Memory B cell (primary cell): Measurements from ENCODE around the gene COL6A6.
"Not testable (repeated sequence)": the region's sequence is repeated elsewhere in the genome, so short reads cannot be mapped to it uniquely, and the experiment has no call there.

Experiments
- ATAC-seq: fragments of 150-1000 bp; cut with Tn5 transposase; 2 replicates; pipeline ENCODE4 v1.10.0; 2021; ENCODE audit warnings: low read depth, mild to moderate bottlenecking, moderate library complexity
- DNase-seq, 2 donors: peaks; one replicate each; pipeline ENCODE4 v3.0.0; 2022; ENCODE audit warnings: low spot score in 2 of 2
- H3K27ac Mint-ChIP-seq: one replicate; pipeline ENCODE4 v1.8.0; 2022; ENCODE audit warnings: mild to moderate bottlenecking, moderate library complexity, mixed read lengths
- H3K27me3 Mint-ChIP-seq: one replicate; pipeline ENCODE4 v1.8.0; 2022; ENCODE audit warnings: mixed read lengths
- H3K36me3 Mint-ChIP-seq: one replicate; pipeline ENCODE4 v1.8.0; 2022; ENCODE audit warnings: mild to moderate bottlenecking, mixed read lengths
- H3K4me1 Mint-ChIP-seq: one replicate; pipeline ENCODE4 v1.8.0; 2022; ENCODE audit warnings: mixed read lengths
- H3K4me3 Mint-ChIP-seq: one replicate; pipeline ENCODE4 v1.8.0; 2022; ENCODE audit warnings: mild to moderate bottlenecking, moderate library complexity, mixed read lengths
- H3K9me3 Mint-ChIP-seq: one replicate; pipeline ENCODE4 v1.8.0; 2022; ENCODE audit warnings: mixed read lengths

COL6A6 gene

DNA sequence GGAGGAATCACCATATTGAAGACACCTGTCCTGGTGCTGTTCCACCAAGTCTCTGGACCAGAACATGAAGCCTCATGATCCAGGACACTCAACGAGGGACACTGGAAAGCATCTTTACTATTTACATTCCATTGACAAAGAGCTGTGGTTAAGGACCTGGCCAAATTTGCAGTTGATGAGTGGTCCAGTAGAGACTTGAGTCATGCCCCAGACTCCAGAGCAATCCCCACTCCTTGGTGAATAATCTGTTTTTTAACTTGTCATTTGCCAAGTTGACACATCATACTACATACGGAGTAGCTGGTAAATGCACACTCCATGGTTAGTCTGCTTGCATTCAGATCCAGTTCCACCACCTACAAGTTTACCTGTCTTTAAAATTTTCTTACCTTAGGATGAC lies 1.2 kb upstream of the COL6A6 start:
- Mint-ChIP-seq H3K36me3 (no peaks in the 10 kb centered on the region), H3K4me3 (no peak overlapping the region), H3K9me3 (peaks cover 3% of the 10 kb centered on the region), H3K27ac (no peak overlapping the region), H3K4me1 (no peaks in the 10 kb centered on the region), H3K27me3 (peaks cover 26% of the 10 kb centered on the region)
- DNase-seq (no peak), ATAC-seq (no peak)

DNA sequence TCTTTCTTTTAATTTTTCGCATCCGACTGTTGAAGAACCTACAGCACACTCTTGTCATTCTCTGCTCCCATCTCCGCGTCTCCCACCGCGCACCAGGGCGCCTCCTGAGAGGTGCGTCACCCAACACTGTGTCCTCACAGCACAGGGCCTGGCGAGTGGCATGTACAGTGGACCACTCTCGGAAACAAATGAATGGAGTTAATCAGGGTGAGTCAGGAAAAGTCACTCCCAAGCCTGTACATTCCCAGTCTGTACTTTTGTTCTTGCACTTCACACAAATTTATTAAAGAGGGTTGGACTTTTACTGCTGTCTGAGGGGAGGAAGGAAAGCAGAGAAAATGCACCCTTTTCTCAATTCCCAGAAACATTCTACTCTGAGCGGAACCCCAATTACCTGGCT lies 625 bp downstream of the COL6A6 start:
- Mint-ChIP-seq H3K4me1 (no peaks in the 10 kb centered on the region), H3K4me3 (no peak overlapping the region), H3K9me3 (no peaks in the 10 kb centered on the region), H3K36me3 (no peaks in the 10 kb centered on the region), H3K27ac (no peak overlapping the region), H3K27me3 (peaks cover 22% of the 10 kb centered on the region)
- ATAC-seq (no peak), DNase-seq (no peak)

DNA sequence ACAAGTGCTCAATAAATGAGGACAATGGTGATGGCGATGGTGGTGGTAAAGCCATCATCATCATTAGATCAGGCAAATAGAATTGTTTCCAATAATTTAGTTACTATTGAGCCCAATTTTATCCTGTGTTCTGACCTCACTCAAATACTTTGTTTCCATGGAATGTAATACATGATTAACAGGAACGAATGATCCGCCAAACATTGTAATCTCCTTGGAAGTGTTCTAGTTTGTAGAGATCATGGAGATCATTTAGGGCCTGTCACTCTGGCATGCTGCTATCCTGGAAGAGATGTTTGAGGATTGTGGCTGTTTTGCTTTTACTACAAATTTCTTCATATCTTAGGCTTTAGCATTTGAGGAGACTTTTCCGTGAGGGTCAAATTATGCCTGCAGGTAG lies 2.8 kb downstream of the COL6A6 start:
- H3K27me3 Mint-ChIP-seq: peaks cover 22% of the 10 kb centered on the region

DNA sequence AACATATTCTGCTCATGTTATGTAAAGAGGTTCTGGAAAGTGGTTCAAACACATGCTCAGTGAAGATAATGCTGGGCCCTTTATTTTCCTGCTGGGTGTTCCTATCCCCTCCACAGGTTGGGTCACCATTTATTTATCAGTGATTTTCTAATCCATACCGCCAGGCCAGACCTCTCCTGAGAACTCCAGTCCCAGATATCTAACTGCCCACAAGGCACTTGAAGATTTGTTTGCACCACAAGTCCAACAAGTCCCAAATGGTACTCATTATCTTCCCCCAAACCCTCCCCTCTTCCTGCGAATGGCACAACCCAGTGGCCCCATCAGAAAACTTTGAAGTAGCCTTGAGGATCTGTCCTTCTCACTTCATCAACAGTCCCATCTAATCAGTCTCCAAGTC lies 5.4 kb downstream of the COL6A6 start:
- no peaks in the 10 kb centered on the region for H3K36me3 Mint-ChIP-seq

More for the DNA sequence above, 2.8 kb downstream of the COL6A6 start:
- DNase-seq: no peak
- Mint-ChIP-seq H3K9me3 (no peaks in the 10 kb centered on the region), H3K4me3 (no peak overlapping the region), H3K4me1 (no peaks in the 10 kb centered on the region), H3K27ac (no peak overlapping the region), H3K36me3 (no peaks in the 10 kb centered on the region)
- ATAC-seq: no peak

DNA sequence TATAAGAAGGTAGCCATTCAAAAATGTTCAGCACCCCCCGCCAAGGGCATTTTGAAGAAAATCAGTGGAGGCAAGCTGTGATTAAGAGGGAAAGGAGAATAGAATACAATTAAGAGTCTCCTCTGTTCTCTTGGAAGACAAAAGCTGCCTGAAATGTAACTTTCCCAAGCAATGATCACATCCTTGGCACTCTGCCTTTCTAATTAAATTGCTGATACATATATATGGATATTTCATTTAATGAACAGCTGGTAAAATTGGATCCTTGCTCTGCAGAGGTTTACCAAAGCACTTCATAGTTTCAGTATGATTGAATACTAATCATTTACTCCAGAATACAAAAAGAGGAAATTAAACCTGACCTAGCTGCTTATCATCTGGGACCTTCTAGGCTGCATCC lies 10.4 kb downstream of the COL6A6 start:
- peaks cover 7% of the 10 kb centered on the region for H3K27me3 Mint-ChIP-seq
- no peak overlapping the region for H3K4me3 Mint-ChIP-seq
- H3K36me3 Mint-ChIP-seq: no peaks in the 10 kb centered on the region
- H3K27ac Mint-ChIP-seq: no peak overlapping the region
- no peak for ATAC-seq
- no peak for DNase-seq
- H3K9me3 Mint-ChIP-seq: peaks cover 1% of the 10 kb centered on the region
- H3K4me1 Mint-ChIP-seq: peaks cover 6% of the 10 kb centered on the region

More for the DNA sequence above, 5.4 kb downstream of the COL6A6 start:
- Mint-ChIP-seq H3K4me3 (no peak overlapping the region), H3K4me1 (no peaks in the 10 kb centered on the region), H3K27ac (no peak overlapping the region), H3K9me3 (no peaks in the 10 kb centered on the region), H3K27me3 (peaks cover 13% of the 10 kb centered on the region)
- DNase-seq (no peak), ATAC-seq (no peak)

DNA sequence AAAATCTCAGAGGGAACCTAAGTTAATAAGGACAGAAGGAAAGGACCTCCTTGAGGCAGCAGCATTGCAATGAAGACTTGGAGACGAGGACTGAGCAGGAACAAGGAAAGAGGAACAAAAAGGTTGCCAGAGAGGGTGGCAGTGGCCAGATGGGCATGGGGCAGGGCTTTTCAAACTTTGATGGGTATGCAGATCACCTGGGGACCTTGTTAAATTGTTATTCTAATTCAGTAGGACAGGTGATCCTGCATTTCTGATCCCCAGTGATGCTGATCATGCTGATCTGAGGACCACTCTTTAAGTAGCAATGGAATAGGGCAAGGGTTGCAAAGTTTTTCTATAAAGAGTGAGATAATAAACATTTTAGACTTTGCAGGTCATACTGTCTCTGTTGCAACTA lies 11.1 kb downstream of the COL6A6 start:
- no peak overlapping the region for H3K4me3 Mint-ChIP-seq
- no peaks in the 10 kb centered on the region for H3K36me3 Mint-ChIP-seq
- peaks cover 6% of the 10 kb centered on the region for H3K4me1 Mint-ChIP-seq
- no peak for DNase-seq
- no peak overlapping the region for H3K27ac Mint-ChIP-seq
- peaks cover 1% of the 10 kb centered on the region for H3K9me3 Mint-ChIP-seq
- H3K27me3 Mint-ChIP-seq: peaks cover 3% of the 10 kb centered on the region
- ATAC-seq: no peak

DNA sequence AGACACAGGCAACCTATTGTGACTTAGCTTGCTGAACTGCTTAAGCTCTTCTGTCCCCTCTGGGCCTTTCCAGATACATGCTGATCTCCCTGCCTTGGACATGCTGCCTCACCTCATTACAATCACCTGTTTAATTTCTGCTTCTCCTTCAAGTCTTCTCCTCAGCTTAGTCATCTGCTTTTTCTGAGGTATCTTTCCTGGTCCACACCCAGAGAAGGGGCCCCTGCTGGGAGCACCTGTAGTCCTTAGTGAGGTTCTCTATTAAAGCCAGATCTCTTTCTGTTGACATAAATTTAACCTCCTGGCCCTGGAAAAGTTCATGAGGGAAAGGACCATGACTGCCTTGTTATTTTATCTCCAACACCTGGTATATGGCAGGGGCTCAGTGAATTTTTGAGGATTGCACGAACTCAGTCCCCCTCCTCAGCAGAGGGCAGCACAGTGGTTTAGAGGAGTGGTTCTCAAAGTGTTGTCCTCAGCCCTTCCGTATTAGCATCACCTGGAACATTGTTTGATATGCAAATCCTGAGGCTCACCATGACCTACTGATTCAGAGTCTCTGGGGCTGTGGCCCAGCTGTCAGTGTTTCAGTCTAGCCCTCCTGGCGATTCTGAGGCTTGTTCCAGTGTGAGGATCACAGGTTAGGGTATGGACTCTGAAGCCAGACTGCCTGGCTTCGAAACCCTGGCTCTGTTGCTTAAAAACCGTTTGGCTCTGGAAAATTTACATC lies 12.7 kb downstream of the COL6A6 start:
- peak overlapping the region; percentile 5 for H3K27ac Mint-ChIP-seq
- ATAC-seq: peak; percentile 22
- no peaks in the 10 kb centered on the region for H3K36me3 Mint-ChIP-seq
- H3K27me3 Mint-ChIP-seq: peaks cover 5% of the 10 kb centered on the region
- peaks cover 6% of the 10 kb centered on the region for H3K4me1 Mint-ChIP-seq
- no peak for DNase-seq
- no peak overlapping the region for H3K4me3 Mint-ChIP-seq
- H3K9me3 Mint-ChIP-seq: peaks cover 1% of the 10 kb centered on the region

DNA sequence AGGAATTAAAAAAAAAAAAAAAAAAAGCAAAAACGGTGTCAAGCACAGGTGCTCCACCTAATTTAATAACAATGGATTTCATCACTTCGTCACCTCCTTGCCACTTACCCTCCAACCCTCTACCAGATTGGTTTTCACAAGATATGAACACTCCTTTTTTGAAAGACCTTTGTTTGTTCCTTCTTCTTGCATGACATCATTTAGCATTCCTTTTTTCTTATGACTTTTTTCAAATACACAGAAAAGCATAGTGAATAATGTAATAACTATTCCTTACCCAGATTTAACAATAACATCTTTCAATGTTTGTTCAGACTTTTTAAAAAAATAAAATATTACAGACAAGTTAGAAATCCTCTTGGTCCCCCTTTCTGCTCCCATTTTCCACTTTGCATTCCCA lies 16.3 kb downstream of the COL6A6 start:
- ATAC-seq (no peak), DNase-seq (no peak)
- Mint-ChIP-seq H3K27ac (no peak overlapping the region), H3K27me3 (peaks cover 4% of the 10 kb centered on the region), H3K4me1 (peaks cover 6% of the 10 kb centered on the region), H3K9me3 (peaks cover 1% of the 10 kb centered on the region), H3K36me3 (no peaks in the 10 kb centered on the region), H3K4me3 (no peak overlapping the region)

DNA sequence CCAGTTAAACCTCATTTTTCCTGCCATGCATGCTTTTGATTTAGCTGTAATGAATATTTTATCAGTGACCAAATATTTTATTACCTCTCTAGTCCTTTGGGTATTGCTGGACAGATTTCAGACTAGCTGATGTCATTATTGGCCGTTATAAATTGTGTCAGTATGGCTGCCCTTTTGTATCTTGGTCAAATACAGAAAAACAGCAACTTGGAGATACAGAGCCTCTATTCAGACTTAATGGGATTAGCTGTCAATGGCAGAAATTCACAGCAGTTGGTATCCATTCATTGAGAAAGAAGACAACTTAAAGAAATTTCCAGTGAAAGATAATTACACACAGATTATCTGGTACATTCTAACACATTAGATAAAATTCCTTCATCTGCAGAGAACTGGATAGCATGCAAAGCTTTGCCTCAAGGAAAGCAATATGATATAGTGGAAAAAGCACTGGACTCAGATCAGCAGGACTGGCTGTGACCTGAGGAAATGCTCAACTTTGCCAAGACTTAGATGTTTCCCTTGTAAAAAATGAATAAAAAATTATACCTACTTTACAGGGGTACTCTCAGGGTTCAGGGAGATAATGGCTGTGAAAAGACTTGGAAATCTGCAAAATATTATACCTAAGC lies 20.8 kb downstream of the COL6A6 start:
- H3K36me3 Mint-ChIP-seq: no peaks in the 10 kb centered on the region
- ATAC-seq: no peak
- no peaks in the 10 kb centered on the region for H3K9me3 Mint-ChIP-seq
- no peak for DNase-seq
- no peak overlapping the region for H3K4me3 Mint-ChIP-seq
- no peak overlapping the region for H3K27ac Mint-ChIP-seq
- peaks cover 4% of the 10 kb centered on the region for H3K27me3 Mint-ChIP-seq
- no peaks in the 10 kb centered on the region for H3K4me1 Mint-ChIP-seq

DNA sequence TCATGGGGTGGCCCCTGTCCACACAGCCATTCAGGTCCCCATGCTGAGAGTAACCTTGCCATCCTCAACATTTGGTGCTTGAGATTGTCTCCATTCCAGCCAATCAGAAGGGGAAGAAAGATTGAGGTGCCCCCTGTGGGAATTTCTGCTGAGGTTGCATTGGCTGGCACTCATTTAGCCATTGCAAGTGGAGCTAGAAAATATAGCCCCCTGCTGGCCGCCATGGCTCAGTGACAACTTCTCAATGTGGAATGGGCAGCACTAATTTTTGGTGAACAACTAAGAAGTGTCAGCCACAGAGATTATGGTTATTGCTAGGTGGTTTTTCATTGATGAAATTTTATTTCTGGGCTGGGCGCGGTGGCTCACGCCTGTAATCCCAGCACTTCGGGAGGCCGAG lies 22.0 kb downstream of the COL6A6 start:
- H3K4me3 Mint-ChIP-seq: no peak overlapping the region
- peaks cover 4% of the 10 kb centered on the region for H3K27me3 Mint-ChIP-seq
- H3K36me3 Mint-ChIP-seq: no peaks in the 10 kb centered on the region
- no peak overlapping the region for H3K27ac Mint-ChIP-seq
- peaks cover 2% of the 10 kb centered on the region for H3K4me1 Mint-ChIP-seq
- no peak for DNase-seq
- peaks cover 2% of the 10 kb centered on the region for H3K9me3 Mint-ChIP-seq
- no peak for ATAC-seq

DNA sequence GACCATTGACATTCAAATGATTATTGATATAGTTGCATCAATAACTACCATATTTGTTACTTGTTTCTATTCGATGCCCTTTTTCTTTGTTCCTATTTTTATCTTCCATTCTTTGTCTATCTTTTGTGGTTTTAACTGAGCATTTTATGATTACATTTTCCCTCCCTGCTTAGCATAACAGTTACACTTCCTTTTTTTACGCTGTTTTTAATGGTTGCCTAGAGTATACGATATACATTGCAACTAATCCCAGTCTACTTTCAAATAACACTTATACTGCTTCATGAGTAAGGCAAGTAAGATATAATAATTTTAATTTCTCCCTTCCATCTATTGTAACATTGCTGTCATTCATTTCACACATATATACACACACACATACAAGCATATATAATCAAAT lies 26.3 kb downstream of the COL6A6 start:
- ATAC-seq (no peak), DNase-seq (no peak)
- Mint-ChIP-seq H3K27me3 (peaks cover 3% of the 10 kb centered on the region), H3K27ac (no peak overlapping the region), H3K4me3 (no peak overlapping the region), H3K36me3 (no peaks in the 10 kb centered on the region), H3K9me3 (peaks cover 5% of the 10 kb centered on the region), H3K4me1 (peaks cover 2% of the 10 kb centered on the region)

DNA sequence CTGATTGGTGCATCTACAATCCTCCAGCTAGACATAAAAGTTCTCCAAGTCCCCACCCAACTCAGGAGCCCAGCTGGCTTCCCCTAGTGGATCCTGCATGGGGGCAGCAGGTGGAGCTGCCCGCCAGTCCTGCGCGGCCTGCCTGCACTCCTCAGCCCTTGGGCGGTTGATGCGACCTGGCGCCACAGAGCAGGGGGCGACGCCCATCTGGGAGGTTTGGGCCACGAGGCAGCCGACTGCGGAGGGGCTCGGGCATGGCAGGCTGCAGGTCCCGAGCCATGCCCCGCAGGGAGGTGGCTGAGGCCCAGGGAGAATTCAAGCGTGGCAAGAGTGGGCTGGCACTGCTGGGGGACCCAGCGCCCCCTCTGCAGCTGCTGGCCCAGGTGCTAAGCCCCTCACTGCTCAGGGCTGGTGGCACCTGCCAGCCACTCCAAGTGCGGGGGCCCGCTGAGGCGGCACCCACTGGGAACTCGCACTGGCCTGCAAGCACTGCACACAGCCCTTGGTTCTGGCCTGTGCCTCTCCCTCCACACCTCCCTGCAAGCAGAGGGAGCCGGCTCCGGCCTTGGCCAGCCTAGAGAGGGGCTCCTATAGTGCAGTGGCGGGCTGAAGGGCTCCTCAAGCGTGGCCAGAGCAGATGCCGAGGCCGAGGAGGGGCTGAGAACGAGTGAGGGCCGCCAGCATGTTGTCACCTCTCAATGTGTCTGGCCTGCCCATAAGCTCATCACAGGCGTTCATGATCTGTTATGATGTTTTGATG lies 30.1 kb downstream of the COL6A6 start:
- Mint-ChIP-seq H3K27ac (no peak overlapping the region), H3K4me3 (no peak overlapping the region), H3K4me1 (peaks cover 2% of the 10 kb centered on the region), H3K9me3 (peaks cover 5% of the 10 kb centered on the region), H3K27me3 (peaks cover 3% of the 10 kb centered on the region), H3K36me3 (no peaks in the 10 kb centered on the region)
- DNase-seq (no peak), ATAC-seq (no peak)

DNA sequence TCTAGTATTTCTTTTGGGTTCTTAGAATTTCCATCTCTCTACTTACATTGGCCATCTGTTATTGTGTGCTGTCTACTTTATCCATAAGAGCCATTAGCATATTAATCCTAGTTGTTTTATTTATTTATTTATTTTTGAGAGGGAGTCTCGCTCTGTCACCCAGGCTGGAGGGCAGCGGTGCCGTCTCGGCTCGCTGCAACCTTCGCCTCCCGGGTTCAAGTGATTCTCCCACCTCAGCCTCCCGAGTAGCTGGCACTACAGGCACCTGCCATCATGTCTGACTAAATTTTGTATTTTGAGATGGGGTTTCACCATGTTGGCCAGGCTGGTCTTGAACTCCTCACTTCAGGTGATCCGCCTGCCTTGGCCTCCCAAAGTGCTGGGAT lies 30.7 kb downstream of the COL6A6 start:
- H3K27ac Mint-ChIP-seq, H3K9me3 Mint-ChIP-seq: not testable (repeated sequence)

DNA sequence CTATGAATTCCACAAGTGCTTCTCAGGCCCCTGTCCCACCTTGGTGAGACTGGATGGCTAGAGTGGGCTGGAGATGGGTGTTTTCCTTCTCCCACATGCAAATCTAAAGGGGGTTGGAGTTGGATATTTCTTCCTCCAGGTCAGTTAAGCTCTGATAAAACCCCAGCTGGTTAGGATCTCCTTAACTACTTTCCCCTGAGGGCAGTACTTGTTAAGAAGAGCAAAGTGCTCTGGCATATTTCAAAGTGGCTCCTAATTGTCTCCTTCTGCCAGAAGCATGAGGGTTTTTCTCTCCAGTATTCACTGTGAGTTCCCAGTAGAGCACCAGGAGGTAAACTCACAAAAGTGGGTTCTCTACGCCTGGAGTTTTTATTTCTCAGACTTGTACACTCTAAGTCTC lies 31.4 kb downstream of the COL6A6 start:
- peaks cover 3% of the 10 kb centered on the region for H3K27me3 Mint-ChIP-seq
- peaks cover 4% of the 10 kb centered on the region for H3K9me3 Mint-ChIP-seq
- H3K36me3 Mint-ChIP-seq: no peaks in the 10 kb centered on the region
- H3K4me1 Mint-ChIP-seq: peaks cover under 1% of the 10 kb centered on the region
- H3K27ac Mint-ChIP-seq: no peak overlapping the region
- no peak overlapping the region for H3K4me3 Mint-ChIP-seq
- ATAC-seq (no peak), DNase-seq (no peak)

More for the DNA sequence above, 30.7 kb downstream of the COL6A6 start:
- DNase-seq, ATAC-seq, H3K27me3 Mint-ChIP-seq, H3K4me1 Mint-ChIP-seq, H3K36me3 Mint-ChIP-seq, H3K4me3 Mint-ChIP-seq: not testable (repeated sequence)
